IMR-90 (cell line): Measurements from ENCODE around the gene ELOA. TPM values are rescaled to one million over a fixed set of nuclear protein-coding genes. Genes with fewer than 3 reads are reported as not detected.

Experiments used
- BHLHE40 ChIP-seq: fragments of 150-350 bp; IDR thresholded peaks from 2 replicates; pipeline ENCODE4 v1.6.1; 2016; ENCODE audit warnings: mild to moderate bottlenecking, low read depth, low read length
- CEBPB ChIP-seq: IDR thresholded peaks from 2 replicates; pipeline ENCODE4 v1.6.1; 2012; ENCODE audit warnings: low read depth, low read length, improper control_type of control experiment
- RAD21 ChIP-seq: IDR thresholded peaks from 2 replicates; pipeline ENCODE4 v1.6.1; 2012; ENCODE audit warnings: low read length, improper control_type of control experiment
- polyA plus RNA-seq, 3 experiments: library from polyadenylated mRNA; depleted of rRNA; stranded (reverse); fragments of >200 nt; gene quantifications; 2 replicates each; pipeline ENCODE4 v1.2.3, GENCODE V29; 2012; ENCODE audit warnings: low replicate concordance in 1 of 3
- total RNA-seq: library from RNA; depleted of rRNA; stranded (reverse); fragments of >200 nt; gene quantifications from 2 replicates; pipeline ENCODE4 v1.2.3, GENCODE V29; 2012

Gene ELOA
- total and polyA plus RNA-seq, 2 of the 4 experiments (the other 2 are of a cell fraction): 22.9 to 40.7 TPM

- no peak for TF ChIP-seq CEBPB
- no peak for TF ChIP-seq RAD21
- no peak for TF ChIP-seq BHLHE40
Measured at GRCh38 chr1:23799570-23800399, 56.5 kb downstream of the ELOA start (continued).
